Activated B cell treated with CpG ODN at 0.5 μM for 24 hours (primary cell): ENCODE measurements around the gene HSD3B7. TPM values are rescaled to one million over a fixed set of nuclear protein-coding genes. Genes with fewer than 3 reads are reported as not detected.

ENCODE experiments used
- ATAC-seq: fragments of 200-7000 bp; cut with Tn5 transposase; one replicate; pipeline ENCODE4 v1.10.0; 2021; ENCODE audit warnings: low read depth, mild to moderate bottlenecking, moderate library complexity
- CTCF ChIA-PET: fragments of 350-600 bp; sonication (Branson Sonifier 250); formaldehyde crosslinking; loops from one replicate; lab custom pipeline; 2021; ENCODE audit warnings: antibody characterized with exemption; lab: Charles Lee
- POLR2A ChIA-PET: fragments of 350-600 bp; sonication (Branson Sonifier 250); formaldehyde crosslinking; loops from one replicate; lab custom pipeline; 2021; ENCODE audit warnings: antibody characterized with exemption; lab: Charles Lee
- DNase-seq: peaks from one replicate; pipeline ENCODE4 v3.0.0; 2022
- H3K27ac Mint-ChIP-seq: one replicate; pipeline ENCODE4 v1.8.0; 2020; ENCODE audit warnings: mixed read lengths
- H3K27me3 Mint-ChIP-seq: one replicate; pipeline ENCODE4 v1.8.0; 2021; ENCODE audit warnings: mixed read lengths
- H3K36me3 Mint-ChIP-seq: one replicate; pipeline ENCODE4 v1.8.0; 2021; ENCODE audit warnings: low read depth, mixed read lengths
- H3K4me1 Mint-ChIP-seq: one replicate; pipeline ENCODE4 v1.8.0; 2021; ENCODE audit warnings: mixed read lengths
- H3K4me3 Mint-ChIP-seq: one replicate; pipeline ENCODE4 v1.8.0; 2020; ENCODE audit warnings: mild to moderate bottlenecking, mixed read lengths
- H3K9me3 Mint-ChIP-seq: one replicate; pipeline ENCODE4 v1.8.0; 2020; ENCODE audit warnings: mixed read lengths
- intact Hi-C: fragments of 100-400 bp; cut with micrococcal nuclease; formaldehyde crosslinking; loops from one replicate; pipeline ENCODE4 v1.15.1; 2024
- total RNA-seq: library from RNA; stranded (reverse); gene quantifications from 2 replicates; pipeline ENCODE4 v1.2.3, GENCODE V29; 2022
- TF ChIP-seq, protein P1 (sequence below): fragments of 200-600 bp; IDR thresholded peaks from one replicate; pipeline ENCODE4 v1.8.0; 2022; ENCODE audit warnings: antibody characterized with exemption, mild to moderate bottlenecking

HSD3B7 gene
- total RNA-seq, 1 donor from 2014 or later: 1.3 TPM

GRCh38 chr16:30996985-30997724 is 12.1 kb downstream of the HSD3B7 start:
- ATAC-seq: peak; percentile 99
- TF ChIP-seq, protein P1, sequence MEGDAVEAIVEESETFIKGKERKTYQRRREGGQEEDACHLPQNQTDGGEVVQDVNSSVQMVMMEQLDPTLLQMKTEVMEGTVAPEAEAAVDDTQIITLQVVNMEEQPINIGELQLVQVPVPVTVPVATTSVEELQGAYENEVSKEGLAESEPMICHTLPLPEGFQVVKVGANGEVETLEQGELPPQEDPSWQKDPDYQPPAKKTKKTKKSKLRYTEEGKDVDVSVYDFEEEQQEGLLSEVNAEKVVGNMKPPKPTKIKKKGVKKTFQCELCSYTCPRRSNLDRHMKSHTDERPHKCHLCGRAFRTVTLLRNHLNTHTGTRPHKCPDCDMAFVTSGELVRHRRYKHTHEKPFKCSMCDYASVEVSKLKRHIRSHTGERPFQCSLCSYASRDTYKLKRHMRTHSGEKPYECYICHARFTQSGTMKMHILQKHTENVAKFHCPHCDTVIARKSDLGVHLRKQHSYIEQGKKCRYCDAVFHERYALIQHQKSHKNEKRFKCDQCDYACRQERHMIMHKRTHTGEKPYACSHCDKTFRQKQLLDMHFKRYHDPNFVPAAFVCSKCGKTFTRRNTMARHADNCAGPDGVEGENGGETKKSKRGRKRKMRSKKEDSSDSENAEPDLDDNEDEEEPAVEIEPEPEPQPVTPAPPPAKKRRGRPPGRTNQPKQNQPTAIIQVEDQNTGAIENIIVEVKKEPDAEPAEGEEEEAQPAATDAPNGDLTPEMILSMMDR: no peak
- ChIA-PET CTCF (interaction anchor here (4.8 kb wide), 1 partner anchor 13 kb away, joined by 18 read pairs; the partner anchor contains the start of gene HSD3B7), POLR2A (interaction anchor here (0.5 to 2.1 kb wide), 10 partner anchors 11 to 877 kb away, joined by 3 to 13 read pairs (median 3); partner anchors contain the start of genes KAT8, ZNF267, ZNF646 and ZNF668)
- intact Hi-C loops: loop anchor here (1.0 to 2.0 kb wide), 4 partner anchors 36 to 145 kb away; partner anchors contain the start of genes STX4, VKORC1, ZNF646 and ZNF668
- peak; percentile 68 for DNase-seq
- Mint-ChIP-seq H3K4me1 (peaks cover 12% of the 10 kb centered on the region), H3K4me3 (peak overlapping the region; percentile 87), H3K9me3 (no peaks in the 10 kb centered on the region), H3K36me3 (no peaks in the 10 kb centered on the region), H3K27me3 (no peaks in the 10 kb centered on the region), H3K27ac (peak overlapping the region; percentile 76)

DNA sequence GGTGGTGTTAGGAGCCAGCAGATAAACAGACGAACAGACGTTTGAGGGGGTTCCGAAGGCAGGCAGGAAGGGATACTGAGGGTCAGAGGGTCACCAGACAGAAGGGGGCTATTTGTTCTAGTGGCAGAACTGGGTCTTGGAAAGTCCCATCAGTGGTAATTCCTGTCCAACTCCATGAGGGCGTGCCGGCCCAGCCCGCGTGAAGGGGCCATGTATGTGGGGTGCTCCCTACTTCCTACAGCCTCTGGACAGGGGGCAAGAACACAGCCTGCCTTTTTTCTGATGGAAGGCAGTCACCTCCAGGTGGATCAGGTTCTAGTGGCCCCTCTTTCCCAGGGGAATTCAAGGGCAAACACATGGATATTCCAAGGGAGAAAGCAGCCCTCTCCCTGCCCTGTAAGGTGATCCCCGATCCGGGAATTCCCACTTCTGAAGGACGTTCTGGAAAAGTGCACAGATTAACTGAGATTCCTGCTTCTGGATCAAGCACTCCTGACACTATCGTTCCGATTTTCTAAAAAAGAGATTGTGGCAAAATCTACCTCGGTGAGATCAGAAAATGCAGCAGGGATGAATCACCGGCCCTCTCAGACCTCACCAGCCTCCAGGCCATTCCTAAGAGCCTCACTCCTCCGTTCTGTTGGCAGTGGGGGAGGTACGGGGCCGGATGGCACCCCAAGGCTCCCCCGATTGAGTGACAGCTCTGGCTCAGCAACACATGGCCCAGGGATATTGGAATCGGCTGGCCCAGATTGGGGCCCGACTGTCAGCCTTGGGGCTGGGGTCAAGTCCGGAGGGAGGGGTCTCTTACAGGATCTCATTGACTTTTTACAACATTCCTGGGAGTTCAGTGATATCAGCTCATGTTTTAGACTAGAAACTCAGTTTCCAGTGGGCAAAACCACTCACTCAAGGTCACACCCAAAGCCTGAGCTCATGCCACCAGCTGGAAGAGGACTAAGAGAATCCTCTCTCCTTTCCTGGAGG is 13.0 kb downstream of the HSD3B7 start:
- no peaks in the 10 kb centered on the region for H3K9me3 Mint-ChIP-seq
- TF ChIP-seq, protein P1: no peak
- no peaks in the 10 kb centered on the region for H3K36me3 Mint-ChIP-seq
- peaks cover 12% of the 10 kb centered on the region for H3K4me1 Mint-ChIP-seq
- ATAC-seq (no peak), DNase-seq (no peak)
- intact Hi-C loops: loop anchor here (1.0 to 2.0 kb wide), 4 partner anchors 35 to 144 kb away; partner anchors contain the start of genes STX4, VKORC1, ZNF646 and ZNF668
- no peaks in the 10 kb centered on the region for H3K27me3 Mint-ChIP-seq
- peak overlapping the region; percentile 70 for H3K4me3 Mint-ChIP-seq
- CTCF ChIA-PET: interaction anchor here (4.8 kb wide), 1 partner anchor 14 kb away, joined by 18 read pairs; the partner anchor contains the start of gene HSD3B7
- H3K27ac Mint-ChIP-seq: no peak overlapping the region
- POLR2A ChIA-PET: interaction anchor here (0.5 to 2.1 kb wide), 10 partner anchors 12 to 876 kb away, joined by 3 to 13 read pairs (median 3); partner anchors contain the start of genes KAT8, ZNF267, ZNF646 and ZNF668

GRCh38 chr16:30998852-30999761 is 14.1 kb downstream of the HSD3B7 start:
- intact Hi-C loops: no loop called here
- peaks cover 12% of the 10 kb centered on the region for H3K4me1 Mint-ChIP-seq
- H3K4me3 Mint-ChIP-seq: no peak overlapping the region
- ATAC-seq: no peak
- H3K27me3 Mint-ChIP-seq: no peaks in the 10 kb centered on the region
- POLR2A ChIA-PET: interaction anchor here (0.5 to 1.0 kb wide), 6 partner anchors 75 to 374 kb away, joined by 3 read pairs; partner anchors contain the start of genes ZNF646 and ZNF668
- CTCF ChIA-PET: no interaction called here
- H3K9me3 Mint-ChIP-seq: no peaks in the 10 kb centered on the region
- TF ChIP-seq, protein P1: no peak
- no peak overlapping the region for H3K27ac Mint-ChIP-seq
- no peak for DNase-seq
- no peaks in the 10 kb centered on the region for H3K36me3 Mint-ChIP-seq

DNA sequence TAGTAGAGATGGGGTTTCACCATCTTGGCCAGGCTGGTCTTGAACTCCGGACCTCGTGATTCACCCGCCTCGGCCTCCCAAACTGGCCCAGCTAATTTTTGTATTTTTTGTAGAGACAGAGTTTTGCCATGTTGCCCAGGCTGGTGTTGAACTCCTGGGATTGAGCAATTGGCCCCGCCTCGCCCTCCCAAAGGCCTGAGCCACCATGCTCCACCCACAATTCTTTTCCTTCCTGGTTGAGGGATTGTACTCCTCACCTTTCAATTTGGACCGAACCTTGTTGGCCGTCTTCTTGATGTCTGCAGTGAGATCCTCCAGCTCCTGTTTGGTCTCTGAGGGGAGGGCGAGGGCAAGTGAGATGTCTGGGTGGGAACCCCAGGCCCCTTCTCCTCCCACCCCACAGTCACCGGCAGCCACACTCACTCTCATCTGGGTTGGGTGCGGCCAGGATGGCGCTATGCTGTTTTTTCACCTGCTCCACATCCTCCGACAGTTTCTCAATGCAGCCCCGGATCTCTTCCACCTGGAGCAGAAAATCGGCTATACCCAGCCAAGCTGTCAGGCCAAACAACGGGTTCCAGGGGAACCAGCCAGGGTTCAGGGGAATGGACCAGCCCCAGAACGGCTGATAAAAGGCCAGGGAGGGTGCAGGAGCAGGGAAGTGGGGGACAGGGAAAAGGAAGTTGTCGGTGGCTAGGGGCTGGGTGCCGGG is 15.8 kb downstream of the HSD3B7 start:
- no peak for ATAC-seq
- H3K36me3 Mint-ChIP-seq: no peaks in the 10 kb centered on the region
- CTCF ChIA-PET: no interaction called here

More for the DNA sequence above, 15.8 kb downstream of the HSD3B7 start:
- H3K27ac Mint-ChIP-seq: no peak overlapping the region
- no peak for DNase-seq
- TF ChIP-seq, protein P1: no peak
- peaks cover 8% of the 10 kb centered on the region for H3K4me1 Mint-ChIP-seq
- no peaks in the 10 kb centered on the region for H3K27me3 Mint-ChIP-seq
- POLR2A ChIA-PET: interaction anchor here (0.7 kb wide), 2 partner anchors 12 to 29 kb away, joined by 3 to 5 read pairs; no protein-coding TSS in a partner anchor
- no peaks in the 10 kb centered on the region for H3K9me3 Mint-ChIP-seq
- intact Hi-C loops: no loop called here
- H3K4me3 Mint-ChIP-seq: no peak overlapping the region
